ENCODE data around the gene FOCAD.

GRCh38 chr9:20950707-20951106 lies 266.6 kb downstream of the FOCAD start:
- no peak for TF ChIP-seq CTCF (IDR thresholded peaks at IDR 0.05)
- TF ChIP-seq POLR2A (IDR thresholded peaks at IDR 0.05), result no peak
